ENCODE data around the gene ATP9B. TPM values are rescaled to one million over a fixed set of nuclear protein-coding genes. Genes with fewer than 3 reads are reported as not detected.

ATP9B gene
- polyA plus RNA-seq, 1 of the 3 experiments (the other 2 are of a cell fraction): 11.2 TPM

DNA sequence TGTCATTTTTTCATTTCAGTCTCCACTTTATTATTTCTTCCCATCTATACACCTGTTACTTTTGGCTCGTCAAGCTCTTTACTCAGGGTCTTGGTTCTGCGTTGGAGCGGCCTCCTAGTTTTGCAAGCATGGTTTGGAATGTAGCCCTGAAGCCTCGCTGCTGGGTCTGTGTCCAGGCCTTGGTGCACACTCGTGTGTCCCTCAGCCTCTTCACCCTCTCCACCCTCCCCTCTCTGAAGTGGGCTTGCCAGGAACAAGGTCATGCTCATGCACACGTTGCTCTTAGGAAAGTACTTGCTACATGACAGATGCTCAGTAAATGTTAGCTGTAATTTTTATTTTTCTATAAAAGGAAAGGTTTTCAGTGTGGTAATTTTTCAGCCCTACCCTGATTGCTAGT lies 147.0 kb downstream of the ATP9B start:
- Histone ChIP-seq H3K27me3 (ENCODE audit: insufficient read depth) (no peaks in the 10 kb centered on the region), H3K36me3 (replicated peaks in 1 of 2; ENCODE audit: control insufficient read depth in 1 of 2, insufficient read depth in 2 of 2, low read length in 1 of 2) (peaks cover 0 to 2% of the 10 kb centered on the region in 2 experiments), H3K9me3 (no peaks in the 10 kb centered on the region), H3K27ac (ENCODE audit: low read depth in 2 of 2, low read length in 1 of 2) (no peak overlapping the region), H3K4me3 (ENCODE audit: low read depth in 2 of 2, low read length in 1 of 2) (no peak overlapping the region), H2AFZ (ENCODE audit: low read depth) (no peak overlapping the region), H3K79me2 (ENCODE audit: insufficient read depth) (no peaks in the 10 kb centered on the region), H4K20me1 (ENCODE audit: insufficient read depth) (no peaks in the 10 kb centered on the region; the same call in 1 of the 2 replicates), H3F3A (replicated peaks; ENCODE audit: insufficient read depth) (no peaks in the 10 kb centered on the region), H3K9me2 (no peaks in the 10 kb centered on the region), H3K4me1 (ENCODE audit: control insufficient read depth in 1 of 2, insufficient read depth in 2 of 2, low read depth in 1 of 2, low read length in 1 of 2) (peaks cover 0 to 2% of the 10 kb centered on the region in 2 experiments; a peak in 1 of 4 replicates), H3K9ac (no peak overlapping the region), H3K4me2 (no peak overlapping the region)
- ChIA-PET CTCF (interaction anchor here (0.5 to 0.6 kb wide), 3 partner anchors 24 to 29 kb away, joined by 3 read pairs; no protein-coding TSS in a partner anchor), POLR2A (no interaction called here)
- DNase-seq: no peak
- 93% methylated on average over 6 of the region's 6 CpGs for WGBS (ENCODE audit: low lambda C conversion rate)
- TF ChIP-seq YY1 (IDR thresholded peaks at IDR 0.05; ENCODE audit: low read depth) (no peak), TCF12 (IDR thresholded peaks at IDR 0.05) (no peak), POLR2AphosphoS5 (IDR thresholded peaks at IDR 0.05; ENCODE audit: low read depth, low read length) (no peak), ELF1 (IDR thresholded peaks at IDR 0.05) (no peak), RCOR1 (IDR thresholded peaks at IDR 0.05; ENCODE audit: low read length) (no peak), JUND (IDR thresholded peaks at IDR 0.05) (no peak), GABPA (IDR thresholded peaks at IDR 0.05; ENCODE audit: low read depth) (no peak), SIN3A (IDR thresholded peaks at IDR 0.05; ENCODE audit: borderline replicate concordance, low read depth, low read length) (no peak), SMC3 (IDR thresholded peaks at IDR 0.05; ENCODE audit: low read depth, low read length) (no peak), TAF1 (IDR thresholded peaks at IDR 0.05; ENCODE audit: borderline replicate concordance, low read depth, low read length) (no peak), MXI1 (IDR thresholded peaks at IDR 0.05; ENCODE audit: low read depth, low read length) (no peak), RFX5 (IDR thresholded peaks at IDR 0.05; ENCODE audit: low read length) (no peak), RXRA (IDR thresholded peaks at IDR 0.05; ENCODE audit: borderline replicate concordance, low read depth) (no peak), FOSL2 (IDR thresholded peaks at IDR 0.05; ENCODE audit: borderline replicate concordance, low read depth) (no peak), NRF1 (IDR thresholded peaks at IDR 0.05; ENCODE audit: low read depth, low read length) (no peak)
- TF ChIP-seq, protein P1, sequence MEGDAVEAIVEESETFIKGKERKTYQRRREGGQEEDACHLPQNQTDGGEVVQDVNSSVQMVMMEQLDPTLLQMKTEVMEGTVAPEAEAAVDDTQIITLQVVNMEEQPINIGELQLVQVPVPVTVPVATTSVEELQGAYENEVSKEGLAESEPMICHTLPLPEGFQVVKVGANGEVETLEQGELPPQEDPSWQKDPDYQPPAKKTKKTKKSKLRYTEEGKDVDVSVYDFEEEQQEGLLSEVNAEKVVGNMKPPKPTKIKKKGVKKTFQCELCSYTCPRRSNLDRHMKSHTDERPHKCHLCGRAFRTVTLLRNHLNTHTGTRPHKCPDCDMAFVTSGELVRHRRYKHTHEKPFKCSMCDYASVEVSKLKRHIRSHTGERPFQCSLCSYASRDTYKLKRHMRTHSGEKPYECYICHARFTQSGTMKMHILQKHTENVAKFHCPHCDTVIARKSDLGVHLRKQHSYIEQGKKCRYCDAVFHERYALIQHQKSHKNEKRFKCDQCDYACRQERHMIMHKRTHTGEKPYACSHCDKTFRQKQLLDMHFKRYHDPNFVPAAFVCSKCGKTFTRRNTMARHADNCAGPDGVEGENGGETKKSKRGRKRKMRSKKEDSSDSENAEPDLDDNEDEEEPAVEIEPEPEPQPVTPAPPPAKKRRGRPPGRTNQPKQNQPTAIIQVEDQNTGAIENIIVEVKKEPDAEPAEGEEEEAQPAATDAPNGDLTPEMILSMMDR (IDR thresholded peaks at IDR 0.05): no peak
- TF ChIP-seq, protein P2, sequence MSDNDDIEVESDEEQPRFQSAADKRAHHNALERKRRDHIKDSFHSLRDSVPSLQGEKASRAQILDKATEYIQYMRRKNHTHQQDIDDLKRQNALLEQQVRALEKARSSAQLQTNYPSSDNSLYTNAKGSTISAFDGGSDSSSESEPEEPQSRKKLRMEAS (IDR thresholded peaks at IDR 0.05; ENCODE audit: low read depth): no peak
- TF ChIP-seq, protein P3, sequence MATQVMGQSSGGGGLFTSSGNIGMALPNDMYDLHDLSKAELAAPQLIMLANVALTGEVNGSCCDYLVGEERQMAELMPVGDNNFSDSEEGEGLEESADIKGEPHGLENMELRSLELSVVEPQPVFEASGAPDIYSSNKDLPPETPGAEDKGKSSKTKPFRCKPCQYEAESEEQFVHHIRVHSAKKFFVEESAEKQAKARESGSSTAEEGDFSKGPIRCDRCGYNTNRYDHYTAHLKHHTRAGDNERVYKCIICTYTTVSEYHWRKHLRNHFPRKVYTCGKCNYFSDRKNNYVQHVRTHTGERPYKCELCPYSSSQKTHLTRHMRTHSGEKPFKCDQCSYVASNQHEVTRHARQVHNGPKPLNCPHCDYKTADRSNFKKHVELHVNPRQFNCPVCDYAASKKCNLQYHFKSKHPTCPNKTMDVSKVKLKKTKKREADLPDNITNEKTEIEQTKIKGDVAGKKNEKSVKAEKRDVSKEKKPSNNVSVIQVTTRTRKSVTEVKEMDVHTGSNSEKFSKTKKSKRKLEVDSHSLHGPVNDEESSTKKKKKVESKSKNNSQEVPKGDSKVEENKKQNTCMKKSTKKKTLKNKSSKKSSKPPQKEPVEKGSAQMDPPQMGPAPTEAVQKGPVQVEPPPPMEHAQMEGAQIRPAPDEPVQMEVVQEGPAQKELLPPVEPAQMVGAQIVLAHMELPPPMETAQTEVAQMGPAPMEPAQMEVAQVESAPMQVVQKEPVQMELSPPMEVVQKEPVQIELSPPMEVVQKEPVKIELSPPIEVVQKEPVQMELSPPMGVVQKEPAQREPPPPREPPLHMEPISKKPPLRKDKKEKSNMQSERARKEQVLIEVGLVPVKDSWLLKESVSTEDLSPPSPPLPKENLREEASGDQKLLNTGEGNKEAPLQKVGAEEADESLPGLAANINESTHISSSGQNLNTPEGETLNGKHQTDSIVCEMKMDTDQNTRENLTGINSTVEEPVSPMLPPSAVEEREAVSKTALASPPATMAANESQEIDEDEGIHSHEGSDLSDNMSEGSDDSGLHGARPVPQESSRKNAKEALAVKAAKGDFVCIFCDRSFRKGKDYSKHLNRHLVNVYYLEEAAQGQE (IDR thresholded peaks at IDR 0.05; ENCODE audit: low read depth, low read length): no peak
- TF ChIP-seq, protein P4, sequence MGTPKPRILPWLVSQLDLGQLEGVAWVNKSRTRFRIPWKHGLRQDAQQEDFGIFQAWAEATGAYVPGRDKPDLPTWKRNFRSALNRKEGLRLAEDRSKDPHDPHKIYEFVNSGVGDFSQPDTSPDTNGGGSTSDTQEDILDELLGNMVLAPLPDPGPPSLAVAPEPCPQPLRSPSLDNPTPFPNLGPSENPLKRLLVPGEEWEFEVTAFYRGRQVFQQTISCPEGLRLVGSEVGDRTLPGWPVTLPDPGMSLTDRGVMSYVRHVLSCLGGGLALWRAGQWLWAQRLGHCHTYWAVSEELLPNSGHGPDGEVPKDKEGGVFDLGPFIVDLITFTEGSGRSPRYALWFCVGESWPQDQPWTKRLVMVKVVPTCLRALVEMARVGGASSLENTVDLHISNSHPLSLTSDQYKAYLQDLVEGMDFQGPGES (IDR thresholded peaks at IDR 0.05; ENCODE audit: low read depth, low read length): no peak
- TF ChIP-seq, protein P5, sequence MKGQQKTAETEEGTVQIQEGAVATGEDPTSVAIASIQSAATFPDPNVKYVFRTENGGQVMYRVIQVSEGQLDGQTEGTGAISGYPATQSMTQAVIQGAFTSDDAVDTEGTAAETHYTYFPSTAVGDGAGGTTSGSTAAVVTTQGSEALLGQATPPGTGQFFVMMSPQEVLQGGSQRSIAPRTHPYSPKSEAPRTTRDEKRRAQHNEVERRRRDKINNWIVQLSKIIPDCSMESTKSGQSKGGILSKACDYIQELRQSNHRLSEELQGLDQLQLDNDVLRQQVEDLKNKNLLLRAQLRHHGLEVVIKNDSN (IDR thresholded peaks at IDR 0.05; ENCODE audit: borderline replicate concordance, low read depth): no peak
